ENCODE data around the gene TMX2.

Gene TMX2

DNA sequence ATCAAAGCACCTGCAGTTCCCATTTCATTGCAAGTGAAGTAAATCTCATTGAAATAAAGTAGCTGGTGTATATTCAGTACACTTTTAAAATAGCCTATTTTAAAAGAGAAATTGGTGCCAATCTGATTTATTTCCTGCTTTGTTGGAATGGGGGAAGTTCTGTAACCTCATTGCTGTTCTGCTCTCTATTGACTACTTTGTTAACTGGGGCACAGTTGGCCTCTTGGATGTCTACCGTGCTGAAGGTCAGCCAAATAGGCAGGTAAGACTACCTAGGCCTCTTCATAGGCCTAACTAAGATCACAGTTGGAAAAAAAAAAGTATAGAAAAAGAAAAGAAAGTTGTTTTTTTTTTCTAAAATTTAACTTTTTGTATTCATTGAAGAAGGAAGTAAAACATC, 58.4 kb downstream of the TMX2 start:
- DNase-seq (ENCODE audit: low read depth) = no peak

DNA sequence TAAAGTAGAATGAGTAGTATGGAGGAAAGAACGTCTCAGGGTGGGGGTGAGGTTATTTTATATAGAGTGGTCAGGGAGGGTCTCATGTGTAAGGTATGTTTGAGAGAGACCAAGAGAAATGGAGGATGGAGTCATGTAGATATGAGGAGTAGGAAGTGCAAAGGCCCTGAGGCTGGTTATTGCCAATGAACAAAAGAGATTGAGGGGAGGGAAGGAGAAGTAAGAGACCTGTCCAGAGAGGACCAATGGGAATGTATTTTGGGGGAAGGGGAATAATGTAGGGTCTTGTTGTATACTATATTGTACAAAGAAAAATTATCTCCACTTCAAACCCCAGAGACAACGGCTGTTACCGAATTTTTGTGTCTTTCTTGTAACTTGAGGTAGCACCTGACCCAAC, 59.0 kb downstream of the TMX2 start:
- no peak for DNase-seq (ENCODE audit: low read depth)

DNA sequence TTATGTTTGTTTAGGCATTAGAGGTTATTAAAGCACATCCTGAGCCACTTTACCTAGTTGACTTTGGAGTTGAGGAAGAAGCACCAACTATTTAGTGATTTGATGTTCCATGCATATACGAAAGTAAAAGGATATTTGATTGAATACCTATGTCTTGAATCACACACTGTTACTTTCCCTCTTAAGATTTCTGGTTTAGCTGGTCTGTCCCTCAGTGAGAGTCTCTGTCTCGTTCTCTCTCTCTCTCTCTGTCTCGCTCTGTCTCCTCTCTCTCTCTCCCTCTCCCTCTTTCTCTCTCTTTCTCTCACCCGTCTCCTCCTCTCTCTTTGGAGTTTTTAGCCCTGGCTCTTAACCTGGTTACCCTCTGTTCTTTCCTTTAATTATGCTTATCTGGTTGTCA, 60.2 kb downstream of the TMX2 start:
- DNase-seq (ENCODE audit: low read depth) = no peak

DNA sequence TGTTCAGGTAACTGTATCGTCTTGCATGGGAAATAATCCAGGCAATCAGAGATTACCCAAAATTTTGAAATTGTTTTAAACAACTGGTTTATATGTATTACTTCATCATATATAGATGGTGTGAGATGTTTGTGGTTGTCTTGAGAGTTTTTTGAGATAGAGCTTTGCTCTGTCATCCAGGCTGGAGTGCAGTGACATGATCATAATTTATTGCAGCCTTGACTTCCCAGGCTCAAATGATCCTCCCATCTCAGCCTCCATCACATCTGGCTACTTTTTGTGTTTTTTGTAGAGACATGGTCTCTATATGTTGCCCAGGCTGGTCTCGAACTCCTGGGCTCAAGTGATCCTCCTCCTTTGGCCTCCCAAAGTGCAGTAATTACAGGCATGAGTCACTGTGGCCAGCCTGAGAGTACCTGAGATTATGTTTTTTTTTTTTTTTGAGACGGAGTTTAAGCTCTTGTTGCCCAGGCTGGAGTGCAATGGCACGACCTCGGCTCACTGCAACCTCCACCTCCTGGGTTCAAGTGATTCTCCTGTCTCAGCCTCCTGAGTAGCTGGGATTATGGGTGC, 60.7 kb downstream of the TMX2 start:
- DNase-seq (ENCODE audit: low read depth) = no peak

DNA sequence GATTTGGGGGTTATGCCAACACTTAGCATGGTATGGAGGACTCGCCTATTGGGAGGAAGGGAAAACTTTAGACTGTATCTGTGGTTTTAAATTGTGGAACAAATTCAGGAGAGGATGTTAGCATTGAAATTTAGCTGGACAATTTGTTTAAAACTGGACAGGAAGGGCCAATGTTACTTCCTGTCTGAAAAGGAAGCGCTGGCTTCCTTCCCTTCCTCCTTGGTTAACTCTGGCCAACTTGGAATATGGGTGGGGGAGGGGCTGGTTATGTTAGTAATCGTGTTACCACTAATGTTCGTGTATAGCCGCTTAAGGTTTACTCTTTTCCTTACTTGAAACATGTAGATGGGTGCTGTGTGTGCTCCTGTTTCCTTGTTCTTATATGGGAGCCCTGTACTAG, 63.1 kb downstream of the TMX2 start:
- DNase-seq (ENCODE audit: low read depth) = no peak

DNA sequence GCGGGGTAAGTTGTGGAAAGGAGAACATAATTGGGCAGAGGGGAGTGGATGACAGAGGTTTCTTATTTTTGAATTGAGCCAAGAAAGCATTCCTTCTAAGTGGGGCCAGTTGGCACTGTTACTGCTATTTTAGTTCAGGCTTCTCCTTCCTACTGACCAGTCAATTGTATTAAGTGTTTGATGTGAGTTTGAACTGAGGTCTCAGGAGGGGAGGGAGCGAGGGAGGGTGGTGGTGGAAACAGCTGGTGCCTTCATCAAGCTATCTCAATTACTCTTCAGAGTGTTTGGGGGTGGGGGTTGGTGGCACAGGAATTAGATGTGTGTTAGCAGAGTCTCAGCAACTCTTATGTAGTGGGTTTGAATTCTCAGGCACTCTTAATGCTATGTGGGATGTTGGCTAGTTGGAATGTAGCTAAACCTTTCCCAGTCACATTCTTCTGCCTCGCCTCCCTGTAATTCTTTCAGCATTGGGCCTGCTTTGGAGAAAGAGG, 63.7 kb downstream of the TMX2 start:
- DNase-seq (ENCODE audit: low read depth) = no peak

DNA sequence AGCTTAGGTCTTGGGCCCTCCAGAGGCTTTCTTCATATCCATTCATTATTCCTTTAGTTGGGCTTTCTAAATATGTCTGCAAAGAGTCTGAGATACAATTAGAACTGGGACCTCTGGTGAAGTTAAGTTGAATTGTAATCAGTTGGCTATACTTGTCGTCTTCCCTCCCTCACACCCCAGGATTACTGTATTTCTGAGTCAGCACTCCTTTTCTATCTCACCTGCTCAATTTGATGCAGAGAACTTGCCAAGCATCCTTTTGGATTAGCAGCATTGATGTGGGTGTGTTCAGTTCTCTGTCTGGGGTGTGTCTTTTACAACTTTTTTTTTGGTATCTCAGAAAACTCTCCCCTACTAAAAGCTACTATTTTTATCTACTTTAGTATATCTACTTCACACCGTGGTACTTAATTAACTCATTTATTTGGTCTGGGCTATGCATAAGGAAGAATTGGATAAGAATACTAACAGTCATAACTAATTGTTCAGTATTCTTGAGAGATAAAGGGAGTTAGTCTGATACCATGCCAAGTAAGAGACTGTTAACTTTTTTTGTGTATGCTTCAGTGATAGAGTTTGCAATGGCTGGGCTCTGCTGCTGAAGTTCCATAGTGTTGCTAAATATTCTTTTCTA, 64.3 kb downstream of the TMX2 start:
- DNase-seq (ENCODE audit: low read depth) = no peak

DNA sequence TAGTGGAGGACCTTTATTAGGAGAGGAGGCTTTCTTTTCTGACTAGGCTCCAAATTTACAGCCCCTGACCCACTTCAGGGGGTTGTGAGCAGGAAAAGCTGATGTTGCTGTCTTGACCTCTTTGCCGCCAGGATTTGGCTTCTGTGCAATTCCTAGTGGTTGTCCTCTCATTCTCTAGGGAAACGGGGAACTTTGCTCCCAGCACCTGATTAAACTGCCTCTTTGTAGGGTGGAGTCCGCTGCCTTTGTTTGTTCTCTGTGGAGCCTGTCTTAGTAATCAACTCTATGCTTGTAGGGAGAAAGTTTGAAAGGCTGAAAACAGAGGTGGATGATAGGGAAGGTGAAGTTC, 65.5 kb downstream of the TMX2 start:
- DNase-seq (ENCODE audit: low read depth) = no peak

DNA sequence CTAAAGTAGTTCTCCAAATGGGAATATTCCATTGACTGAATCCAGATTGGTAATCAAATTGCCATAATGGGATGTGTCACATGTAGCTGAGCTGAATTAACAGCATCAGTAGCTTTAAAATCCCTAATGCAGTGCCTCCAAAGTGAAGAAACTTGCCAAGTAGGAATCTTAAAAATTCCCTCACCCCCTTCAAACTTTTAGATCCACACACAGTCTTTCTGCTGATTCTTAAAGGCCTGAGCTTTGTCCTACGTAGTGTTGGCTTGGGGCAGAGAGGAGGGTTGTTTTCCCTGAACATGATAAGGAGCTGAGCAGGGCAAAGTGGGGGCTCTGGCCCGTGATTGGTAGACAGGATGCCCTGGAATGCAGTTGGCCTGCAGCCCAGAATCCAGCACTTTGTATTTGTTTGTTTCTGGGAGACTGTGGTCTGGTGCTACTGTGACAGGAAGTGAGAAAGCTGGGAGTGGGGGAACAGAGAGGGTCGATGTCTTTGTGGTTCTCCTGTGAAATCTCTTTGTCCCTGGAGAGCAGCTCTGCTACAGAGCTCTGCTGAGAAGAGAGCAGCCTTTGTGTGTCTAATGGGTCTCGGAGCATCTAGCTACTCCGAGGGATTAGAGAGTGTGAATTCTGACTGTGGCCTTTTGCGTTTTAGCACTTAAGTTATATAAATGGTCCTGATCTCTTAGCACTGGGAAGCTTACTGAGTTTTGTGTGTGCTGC, 66.1 kb downstream of the TMX2 start:
- no peak for DNase-seq (ENCODE audit: low read depth)

DNA sequence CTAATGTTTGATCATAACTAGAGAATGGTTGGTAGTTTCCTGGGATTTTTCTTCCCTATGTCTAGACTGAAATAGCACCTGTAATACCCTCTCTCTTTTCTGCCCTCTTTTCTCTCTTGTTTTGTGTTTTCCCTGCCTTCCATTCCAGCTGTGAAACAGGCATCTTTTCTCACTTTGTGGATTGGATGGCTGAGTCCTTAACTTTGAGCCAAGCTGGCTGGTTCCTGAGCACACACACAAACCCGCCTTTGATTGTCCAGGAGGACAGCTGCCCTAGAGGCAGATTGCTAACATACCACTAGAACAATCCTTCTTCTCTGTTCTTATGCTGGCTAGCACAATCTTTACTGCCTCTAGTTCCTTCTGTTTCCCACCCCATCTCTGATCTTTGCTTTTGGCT, 66.9 kb downstream of the TMX2 start:
- no peak for DNase-seq (ENCODE audit: low read depth)

DNA sequence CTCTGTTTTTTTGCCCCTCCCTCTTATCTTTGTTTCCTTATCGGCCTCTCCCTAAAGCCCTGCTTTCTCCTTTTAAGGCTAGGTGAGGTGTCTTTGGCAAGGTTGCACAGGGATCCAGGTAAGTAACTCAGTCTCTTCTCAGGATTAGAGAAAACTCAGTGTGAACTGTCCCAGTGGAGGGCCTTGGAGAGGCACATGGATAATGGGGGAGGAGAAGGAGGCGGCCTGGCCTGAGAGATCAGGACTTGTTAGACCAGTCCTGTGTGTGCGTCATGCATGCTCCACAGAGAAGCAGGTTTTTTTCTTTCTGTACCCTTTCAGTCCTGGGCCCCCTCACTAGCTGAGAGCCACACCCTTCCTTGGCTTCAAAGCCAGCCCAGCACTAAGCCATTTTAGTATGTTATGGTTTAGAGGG, 69.1 kb downstream of the TMX2 start:
- DNase-seq (ENCODE audit: low read depth) = no peak

DNA sequence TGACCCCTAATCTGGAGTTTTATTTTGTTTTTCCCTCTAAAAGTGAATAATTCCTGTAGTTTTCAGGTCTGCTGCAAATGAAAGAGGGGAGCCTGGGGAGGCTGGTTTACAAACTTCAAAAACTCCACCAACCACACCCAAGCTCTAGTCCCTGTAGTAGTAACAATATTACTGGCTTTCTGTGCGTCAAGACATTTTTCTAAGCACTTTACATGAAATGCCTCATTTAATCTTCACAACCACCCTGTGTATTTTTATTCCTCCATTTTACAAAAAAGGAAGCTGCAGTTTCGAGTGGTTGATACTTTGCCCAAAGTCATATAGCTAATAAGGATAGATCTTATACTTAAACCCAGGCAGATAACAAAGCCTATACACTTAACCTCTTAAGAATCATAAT, 72.7 kb downstream of the TMX2 start:
- DNase-seq (ENCODE audit: low read depth) = no peak

DNA sequence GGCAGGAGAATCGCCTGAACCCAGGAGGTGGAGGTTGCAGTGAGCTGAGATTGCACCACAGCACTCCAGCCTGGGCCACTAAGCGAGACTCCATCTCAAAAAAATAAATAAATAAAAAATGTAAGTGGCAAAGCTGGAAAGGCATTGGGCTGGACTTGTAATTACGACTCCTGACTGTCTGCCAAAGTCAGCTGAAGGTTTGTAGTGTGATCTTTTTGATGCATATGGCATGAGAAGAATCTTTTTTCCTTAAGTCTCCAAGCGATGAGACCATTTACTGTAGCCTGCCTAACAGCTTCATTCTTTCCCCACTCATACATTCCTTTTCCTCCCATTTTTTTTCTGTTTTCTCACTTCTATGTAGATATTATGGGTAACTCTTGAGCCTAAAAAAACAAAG, 74.0 kb downstream of the TMX2 start:
- DNase-seq (ENCODE audit: low read depth) = no peak

DNA sequence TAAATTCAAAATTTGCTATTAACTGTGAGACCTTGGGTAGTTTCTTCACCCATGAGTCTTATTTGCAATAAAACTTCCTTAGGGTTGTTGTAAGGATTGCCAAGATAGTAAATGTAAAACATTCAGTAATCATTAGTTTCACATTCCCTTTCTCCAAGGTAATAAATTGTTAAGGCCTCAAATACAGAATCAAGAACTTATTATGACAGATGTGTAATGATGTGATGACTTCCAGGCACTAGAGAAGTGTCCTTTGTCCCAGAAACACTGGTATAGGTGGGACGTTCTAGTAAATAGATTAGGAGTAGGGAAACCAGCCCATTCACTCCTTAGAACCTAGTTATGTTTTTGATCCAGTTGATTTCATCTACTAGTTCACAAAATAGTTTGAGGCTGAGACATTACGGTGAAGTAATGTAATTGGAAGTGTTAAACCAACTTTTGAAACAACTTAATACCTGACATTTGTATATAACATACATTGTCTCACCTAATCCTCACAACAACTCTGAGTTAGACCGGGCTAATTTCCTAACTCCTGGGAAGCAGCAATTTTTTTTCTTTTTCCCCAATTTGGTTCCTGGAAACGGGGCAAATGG, 74.7 kb downstream of the TMX2 start:
- DNase-seq (ENCODE audit: low read depth) = no peak

DNA sequence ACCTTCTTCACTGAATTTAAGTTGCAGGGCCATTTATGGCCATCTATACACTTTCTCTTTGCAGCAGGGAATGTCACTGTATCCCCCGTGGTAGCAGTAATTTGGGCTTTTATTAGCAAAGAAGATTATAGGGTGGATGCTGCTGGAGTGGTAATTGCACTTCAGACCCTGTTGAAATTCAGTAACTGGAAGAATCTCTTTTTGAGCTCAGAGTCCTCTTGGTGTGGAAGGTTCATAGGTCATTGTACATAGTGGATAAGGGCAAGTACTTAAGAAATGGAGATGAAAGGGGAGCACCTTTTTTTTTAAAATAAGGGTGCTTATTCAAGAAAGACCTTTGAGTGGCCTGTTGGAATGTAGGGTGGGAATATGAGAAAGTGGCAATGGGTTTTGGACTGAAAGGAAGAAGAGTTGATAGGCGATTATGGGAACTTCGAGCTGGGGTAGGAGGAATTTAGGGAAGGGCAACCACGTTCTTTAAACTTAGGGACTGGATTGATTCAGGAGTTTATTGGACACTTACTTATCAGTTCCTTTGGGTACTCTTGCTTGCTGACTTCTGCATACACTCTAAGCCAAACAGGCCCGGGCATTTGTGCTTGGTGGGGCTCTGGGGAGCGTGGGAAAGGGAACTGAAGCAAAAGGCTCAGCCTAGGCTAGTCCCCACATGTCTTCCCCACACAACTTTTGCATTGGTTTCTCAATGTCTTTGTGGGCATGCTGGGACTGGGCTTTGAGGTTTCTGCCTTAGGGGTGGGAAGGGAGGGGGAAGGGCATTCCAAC, 75.7 kb downstream of the TMX2 start:
- no peak for DNase-seq (ENCODE audit: low read depth)

DNA sequence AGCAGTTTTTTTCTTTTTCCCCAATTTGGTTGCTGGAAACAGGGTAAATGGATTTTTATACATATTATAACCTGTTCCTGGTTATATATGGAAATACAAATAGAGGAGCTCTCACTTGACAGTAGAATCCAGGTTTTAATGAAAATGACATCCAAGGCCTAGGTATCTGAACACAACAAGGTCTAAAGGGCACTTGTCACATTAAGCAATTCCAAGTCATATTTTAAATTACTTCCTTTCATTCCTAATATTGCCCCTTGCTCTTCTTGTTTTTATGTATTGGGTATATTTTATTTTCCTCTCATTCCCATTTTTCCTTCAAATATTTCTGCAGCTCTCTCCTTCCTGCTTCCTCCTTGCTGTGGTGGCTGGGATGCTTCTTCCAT, 76.3 kb downstream of the TMX2 start:
- DNase-seq (ENCODE audit: low read depth) = no peak

Data from stimulated activated CD8-positive, alpha-beta memory T cell treated with anti-CD3 and anti-CD28 coated beads, Interleukin-4, amount 100 ng/mL, for 24 hours (primary cell).